Left ventricle myocardium inferior (tissue), 1 donor: ENCODE measurements around the gene IFT74. TPM values are rescaled to one million over a fixed set of nuclear protein-coding genes. Genes with fewer than 3 reads are reported as not detected.

ENCODE experiments used
- DNase-seq: peaks from one replicate; pipeline ENCODE4 v3.0.0-alpha.2; 2020
- H3K27ac ChIP-seq: fragments of 200-600 bp; replicated peaks from 2 replicates; pipeline ENCODE4 v1.8.0; 2021
- H3K27me3 ChIP-seq: fragments of 200-600 bp; 2 replicates; pipeline ENCODE4 v1.8.0; 2021; ENCODE audit warnings: low read depth
- H3K36me3 ChIP-seq: fragments of 200-600 bp; 2 replicates; pipeline ENCODE4 v1.8.0; 2021
- H3K4me1 ChIP-seq: fragments of 200-600 bp; 2 replicates; pipeline ENCODE4 v1.8.0; 2021
- H3K4me3 ChIP-seq: fragments of 200-600 bp; 2 replicates; pipeline ENCODE4 v1.8.0; 2021; ENCODE audit warnings: mild to moderate bottlenecking, moderate library complexity
- H3K9me3 ChIP-seq: fragments of 200-600 bp; replicated peaks from 2 replicates; pipeline ENCODE4 v1.8.0; 2021
- intact Hi-C: fragments of 100-400 bp; cut with micrococcal nuclease; formaldehyde crosslinking; loops from one replicate; pipeline ENCODE4 v1.11.0; 2022
- total RNA-seq: library from RNA; stranded (reverse); fragmentation: NEBNext Ultra II Directional; extraction: Animal tissue kit (Norgen Biotek cat#: 25700); gene quantifications from one replicate; pipeline ENCODE4 v1.2.1, GENCODE V29; 2021
- TF ChIP-seq, protein P1 (sequence below): fragments of 200-600 bp; IDR thresholded peaks from 2 replicates; pipeline ENCODE4 v1.8.0; 2021; ENCODE audit warnings: antibody characterized with exemption, mild to moderate bottlenecking, borderline replicate concordance
- donor health status: DM: no; HTN: yes; CAD: no; lungs with severe emphysema.

IFT74 gene
- total RNA-seq, 1 donor from 2014 or later, result 10.1 TPM

DNA sequence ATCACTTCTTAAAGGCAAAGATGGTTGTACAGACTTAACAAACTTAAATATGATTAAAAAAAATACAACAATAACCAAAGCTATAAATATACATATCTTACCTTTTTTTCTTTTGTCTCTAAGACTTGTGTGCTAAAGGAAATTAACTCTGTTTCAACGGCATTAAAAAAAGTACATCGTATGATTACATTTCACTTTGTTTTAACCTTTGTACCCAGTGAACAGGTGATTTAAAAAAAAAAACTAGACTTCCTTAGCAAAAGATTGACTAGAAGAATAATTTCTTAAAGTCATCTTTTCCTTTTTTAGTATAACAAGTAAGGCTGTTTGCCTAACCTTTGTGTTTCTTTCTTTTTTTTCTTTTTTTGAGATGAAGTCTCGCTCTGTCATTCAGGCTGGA is 49.3 kb downstream of the IFT74 start, which contains the start of gene LRRC19:
LRRC19 (minus strand) TSS at position 182 of the 400 bp plus-strand sequence. CDS start 5,978 bp downstream, outside the sequence.
- TF ChIP-seq, protein P1, sequence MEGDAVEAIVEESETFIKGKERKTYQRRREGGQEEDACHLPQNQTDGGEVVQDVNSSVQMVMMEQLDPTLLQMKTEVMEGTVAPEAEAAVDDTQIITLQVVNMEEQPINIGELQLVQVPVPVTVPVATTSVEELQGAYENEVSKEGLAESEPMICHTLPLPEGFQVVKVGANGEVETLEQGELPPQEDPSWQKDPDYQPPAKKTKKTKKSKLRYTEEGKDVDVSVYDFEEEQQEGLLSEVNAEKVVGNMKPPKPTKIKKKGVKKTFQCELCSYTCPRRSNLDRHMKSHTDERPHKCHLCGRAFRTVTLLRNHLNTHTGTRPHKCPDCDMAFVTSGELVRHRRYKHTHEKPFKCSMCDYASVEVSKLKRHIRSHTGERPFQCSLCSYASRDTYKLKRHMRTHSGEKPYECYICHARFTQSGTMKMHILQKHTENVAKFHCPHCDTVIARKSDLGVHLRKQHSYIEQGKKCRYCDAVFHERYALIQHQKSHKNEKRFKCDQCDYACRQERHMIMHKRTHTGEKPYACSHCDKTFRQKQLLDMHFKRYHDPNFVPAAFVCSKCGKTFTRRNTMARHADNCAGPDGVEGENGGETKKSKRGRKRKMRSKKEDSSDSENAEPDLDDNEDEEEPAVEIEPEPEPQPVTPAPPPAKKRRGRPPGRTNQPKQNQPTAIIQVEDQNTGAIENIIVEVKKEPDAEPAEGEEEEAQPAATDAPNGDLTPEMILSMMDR, result no peak
- no peak for DNase-seq
- H3K36me3 ChIP-seq, result no peaks in the 10 kb centered on the region
- H3K4me3 ChIP-seq, result no peak within 1 kb of the TSS
- intact Hi-C loops, result no loop called here
- no peaks in the 10 kb centered on the region for H3K9me3 ChIP-seq
- H3K27me3 ChIP-seq, result no peaks in the 10 kb centered on the region
- no peak within 1 kb of the TSS for H3K27ac ChIP-seq
- no peaks in the 10 kb centered on the region for H3K4me1 ChIP-seq

DNA sequence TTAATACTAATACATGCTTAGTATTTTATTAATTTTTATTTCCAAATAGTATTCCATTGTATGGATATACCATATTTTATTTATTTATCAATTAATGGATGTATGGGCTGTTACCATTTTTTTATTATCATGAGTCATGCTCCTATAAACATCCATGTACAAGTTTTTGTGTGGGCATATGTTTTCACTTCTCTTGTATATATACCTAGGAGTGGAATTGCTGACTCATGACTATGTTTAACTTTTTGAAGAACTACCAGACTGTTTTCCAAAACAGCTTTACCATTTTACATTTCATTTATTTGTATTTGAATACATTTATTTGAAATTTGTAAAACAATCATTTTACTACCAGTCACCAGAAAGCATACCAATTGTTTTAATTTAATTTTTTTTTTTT is 63.4 kb downstream of the IFT74 start:
- TF ChIP-seq, protein P1, result no peak
- peaks cover 59% of the 10 kb centered on the region for H3K36me3 ChIP-seq

DNA sequence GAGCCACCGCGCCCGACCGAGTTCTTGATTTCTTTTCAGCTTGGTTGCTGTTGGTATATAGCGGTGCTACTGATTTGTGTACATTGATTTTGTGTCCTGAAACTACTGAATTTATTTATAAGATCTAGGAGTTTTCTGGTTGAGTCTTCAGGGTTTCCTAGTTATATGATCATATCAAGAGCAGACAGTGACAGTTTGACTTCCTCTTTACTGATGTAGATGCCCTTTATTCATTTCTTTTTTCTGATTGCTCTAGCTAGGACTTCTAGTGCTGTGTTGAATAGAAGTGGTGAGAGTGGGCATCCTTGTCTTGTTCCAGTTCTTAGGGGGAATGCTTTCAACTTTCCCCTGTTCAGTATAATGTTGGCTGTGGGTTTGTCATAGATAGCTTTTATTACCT is 66.7 kb downstream of the IFT74 start:
- intact Hi-C loops, result no loop called here
- Histone ChIP-seq H3K9me3 (no peaks in the 10 kb centered on the region), H3K27ac (no peak overlapping the region), H3K36me3 (peaks cover 44% of the 10 kb centered on the region), H3K27me3 (no peaks in the 10 kb centered on the region), H3K4me1 (no peaks in the 10 kb centered on the region), H3K4me3 (no peak overlapping the region)
- no peak for DNase-seq
- TF ChIP-seq, protein P1, result no peak

More for the DNA sequence above, 63.4 kb downstream of the IFT74 start:
- DNase-seq, result no peak
- H3K4me1 ChIP-seq, result no peaks in the 10 kb centered on the region
- H3K4me3 ChIP-seq, result no peak overlapping the region
- H3K27ac ChIP-seq, result no peak overlapping the region
- intact Hi-C loops, result no loop called here
- H3K27me3 ChIP-seq, result no peaks in the 10 kb centered on the region
- no peaks in the 10 kb centered on the region for H3K9me3 ChIP-seq

DNA sequence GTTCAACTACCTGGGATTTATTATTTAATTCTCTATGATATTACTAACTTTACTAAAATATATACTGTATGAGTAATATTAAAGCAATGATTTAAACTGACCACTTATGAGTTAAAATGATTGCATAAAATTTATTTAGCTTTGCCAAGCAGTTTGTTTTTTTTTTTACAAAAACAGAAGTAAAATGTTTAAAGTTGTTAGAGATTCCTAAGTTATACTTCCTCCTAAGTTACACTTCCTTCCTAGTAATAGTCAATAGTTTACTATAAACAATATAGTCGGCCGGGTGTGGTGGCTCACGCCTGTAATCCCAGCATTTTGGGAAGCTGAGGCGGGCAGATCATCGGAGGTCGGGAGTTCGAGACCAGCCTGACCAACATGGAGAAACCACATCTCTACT is 73.0 kb downstream of the IFT74 start:
- H3K4me3 ChIP-seq, result no peak overlapping the region
- no peaks in the 10 kb centered on the region for H3K4me1 ChIP-seq
- peaks cover 16% of the 10 kb centered on the region for H3K36me3 ChIP-seq
- no peak for DNase-seq
- TF ChIP-seq, protein P1, result no peak
- H3K27me3 ChIP-seq, result no peaks in the 10 kb centered on the region
- H3K9me3 ChIP-seq, result no peaks in the 10 kb centered on the region
- no peak overlapping the region for H3K27ac ChIP-seq
- intact Hi-C loops, result no loop called here

DNA sequence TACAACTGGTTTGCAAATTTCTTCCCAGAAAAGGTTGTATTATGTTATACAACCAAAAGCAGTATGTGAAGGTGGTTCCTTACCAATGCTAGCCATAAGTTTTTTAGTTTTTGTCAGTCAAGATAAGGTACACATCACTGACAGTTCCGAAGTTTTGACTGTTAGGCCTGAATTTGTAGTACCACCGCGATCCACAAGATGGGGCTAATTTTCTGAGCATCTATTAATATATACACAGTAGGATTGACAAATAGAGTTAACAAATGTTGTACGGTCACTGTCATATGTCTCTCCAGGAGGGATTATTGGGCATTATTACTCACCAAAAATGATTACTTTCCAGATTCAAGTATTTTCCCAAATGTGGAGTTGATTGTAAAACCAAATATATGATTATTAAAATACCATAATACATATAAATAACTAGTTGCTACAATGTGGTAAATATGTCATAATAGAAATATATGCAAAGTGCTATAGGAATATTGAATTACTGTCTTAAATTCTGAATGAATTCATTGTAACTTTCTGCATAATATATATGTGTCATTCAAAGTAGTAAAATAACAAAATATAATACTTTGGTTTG is 77.7 kb downstream of the IFT74 start:
- Histone ChIP-seq H3K27ac (no peak overlapping the region), H3K9me3 (no peaks in the 10 kb centered on the region), H3K4me3 (no peak overlapping the region), H3K4me1 (no peaks in the 10 kb centered on the region), H3K36me3 (peaks cover 22% of the 10 kb centered on the region), H3K27me3 (no peaks in the 10 kb centered on the region)
- intact Hi-C loops, result loop anchor here (10.0 kb wide), 2 partner anchors 161 to 241 kb away; no protein-coding TSS in a partner anchor
- TF ChIP-seq, protein P1, result peak; percentile 87
- no peak for DNase-seq
